ENCODE results near the gene NPS. TPM values are rescaled to one million over a fixed set of nuclear protein-coding genes. Genes with fewer than 3 reads are reported as not detected.

NPS gene
- total and polyA plus RNA-seq, 12 donors, result not detected

- peaks cover 0 to 23% (median 9%) of the 10 kb centered on the region in 11 donors for H3K9me3 ChIP-seq
These were observed 28.5 kb downstream of the NPS start for GRCh38 chr10:127577376-127578258.

DNA sequence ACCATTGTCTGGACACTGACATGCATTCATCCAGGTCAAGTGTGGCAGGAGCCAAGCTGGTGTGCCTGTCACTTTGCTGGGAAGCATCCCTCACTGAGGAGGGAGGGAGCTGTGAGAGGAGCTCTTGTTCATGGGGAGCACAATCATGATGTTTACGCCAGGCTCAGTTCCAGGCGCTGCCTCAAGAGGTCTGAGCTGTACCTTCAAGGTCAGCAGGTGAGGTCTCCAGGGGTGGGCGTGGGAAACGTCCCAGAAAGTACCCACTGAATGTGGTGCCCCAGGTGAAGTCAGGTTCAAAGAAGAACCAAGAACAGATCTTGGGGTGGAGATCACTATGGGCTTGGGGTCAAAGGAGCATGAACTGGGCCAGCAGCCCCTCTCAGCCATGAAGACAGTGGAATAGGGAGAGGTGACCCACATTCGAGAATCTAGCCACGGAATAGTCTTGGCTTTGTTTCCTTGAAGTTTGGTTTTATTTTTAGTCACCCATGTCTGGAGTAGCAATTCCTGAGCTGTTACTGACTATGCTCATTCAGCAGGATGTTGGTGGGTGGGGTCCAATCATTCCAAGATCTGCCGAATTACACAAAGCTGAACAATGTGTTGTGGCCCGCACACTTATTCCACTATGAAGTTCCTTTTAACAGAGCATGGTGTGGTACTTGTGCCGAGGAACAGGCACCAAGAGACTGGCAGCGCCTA, 29.3 kb downstream of the NPS start:
- intact Hi-C loops (cut with DNase I), result loop anchor here in 2 of 10 donors (5.0 to 10.0 kb wide), 2 partner anchors 276 to 1596 kb away; no protein-coding TSS in a partner anchor
- H3K9me3 ChIP-seq, result peaks cover 0 to 15% (median 5%) of the 10 kb centered on the region in 11 donors
- peak overlapping the region; percentile 17 to 87 (median 73) for H3K27ac ChIP-seq
- H3K27me3 ChIP-seq, result no peaks in the 10 kb centered on the region
- H3K36me3 ChIP-seq, result no peaks in the 10 kb centered on the region
- H3K4me3 ChIP-seq, result no peak overlapping the region
- 54 to 57% methylated on average over 10 of the region's 10 CpGs for WGBS, 2 donors
- ATAC-seq (peak; percentile 38 to 85 (median 75)), DNase-seq (peak in 1 of 2 donors; percentile 49)
- H3K4me1 ChIP-seq, result peaks cover 0 to 43% (median 28%) of the 10 kb centered on the region in 9 donors
- TF ChIP-seq, protein P1, sequence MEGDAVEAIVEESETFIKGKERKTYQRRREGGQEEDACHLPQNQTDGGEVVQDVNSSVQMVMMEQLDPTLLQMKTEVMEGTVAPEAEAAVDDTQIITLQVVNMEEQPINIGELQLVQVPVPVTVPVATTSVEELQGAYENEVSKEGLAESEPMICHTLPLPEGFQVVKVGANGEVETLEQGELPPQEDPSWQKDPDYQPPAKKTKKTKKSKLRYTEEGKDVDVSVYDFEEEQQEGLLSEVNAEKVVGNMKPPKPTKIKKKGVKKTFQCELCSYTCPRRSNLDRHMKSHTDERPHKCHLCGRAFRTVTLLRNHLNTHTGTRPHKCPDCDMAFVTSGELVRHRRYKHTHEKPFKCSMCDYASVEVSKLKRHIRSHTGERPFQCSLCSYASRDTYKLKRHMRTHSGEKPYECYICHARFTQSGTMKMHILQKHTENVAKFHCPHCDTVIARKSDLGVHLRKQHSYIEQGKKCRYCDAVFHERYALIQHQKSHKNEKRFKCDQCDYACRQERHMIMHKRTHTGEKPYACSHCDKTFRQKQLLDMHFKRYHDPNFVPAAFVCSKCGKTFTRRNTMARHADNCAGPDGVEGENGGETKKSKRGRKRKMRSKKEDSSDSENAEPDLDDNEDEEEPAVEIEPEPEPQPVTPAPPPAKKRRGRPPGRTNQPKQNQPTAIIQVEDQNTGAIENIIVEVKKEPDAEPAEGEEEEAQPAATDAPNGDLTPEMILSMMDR (IDR thresholded peaks at IDR 0.05), result no peak

More at GRCh38 chr10:127577376-127578258, 28.5 kb downstream of the NPS start:
- DNase-seq (no peak), ATAC-seq (no peak)
- Histone ChIP-seq H3K27me3 (no peaks in the 10 kb centered on the region), H3K27ac (peak overlapping the region in 7 of 10 donors; percentile 65 to 87 (median 80)), H3K4me3 (no peak overlapping the region), H3K4me1 (peaks cover 0 to 43% (median 28%) of the 10 kb centered on the region in 9 donors), H3K36me3 (no peaks in the 10 kb centered on the region)
- intact Hi-C loops (cut with DNase I), result loop anchor here in 2 of 10 donors (5.0 to 10.0 kb wide), 2 partner anchors 277 to 1595 kb away; no protein-coding TSS in a partner anchor
- TF ChIP-seq, protein P1 (IDR thresholded peaks at IDR 0.05), result peak in 6 of 9 donors; percentile 13 to 56 (median 30)
- 71 to 76% methylated on average over 8 of the region's 8 CpGs for WGBS, 2 donors

GRCh38 chr10:127578961-127579305, 29.8 kb downstream of the NPS start:
- peaks cover 0 to 9% (median 0%) of the 10 kb centered on the region in 11 donors for H3K9me3 ChIP-seq
- 82 to 84% methylated on average over 7 of the region's 7 CpGs for WGBS, 2 donors
- H3K36me3 ChIP-seq, result no peaks in the 10 kb centered on the region
- H3K4me1 ChIP-seq, result peaks cover 0 to 43% (median 28%) of the 10 kb centered on the region in 9 donors
- TF ChIP-seq, protein P1 (IDR thresholded peaks at IDR 0.05), result no peak
- intact Hi-C loops (cut with DNase I), result loop anchor here in 2 of 10 donors (5.0 to 10.0 kb wide), 2 partner anchors 276 to 1597 kb away; no protein-coding TSS in a partner anchor
- DNase-seq, result no peak
- H3K27ac ChIP-seq, result peak overlapping the region; percentile 17 to 87 (median 73)
- no peak for ATAC-seq
- no peaks in the 10 kb centered on the region for H3K27me3 ChIP-seq
- no peak overlapping the region for H3K4me3 ChIP-seq

- Histone ChIP-seq H3K27ac (peak overlapping the region in 2 of 10 donors; percentile 82 to 87), H3K27me3 (no peaks in the 10 kb centered on the region), H3K4me3 (no peak overlapping the region), H3K9me3 (peaks cover 0 to 2% (median 0%) of the 10 kb centered on the region in 11 donors), H3K36me3 (no peaks in the 10 kb centered on the region), H3K4me1 (peaks cover 0 to 43% (median 28%) of the 10 kb centered on the region in 9 donors)
- WGBS, 2 donors, result 63 to 83% methylated on average over 2 of the region's 2 CpGs
- DNase-seq (no peak), ATAC-seq (no peak)
- intact Hi-C loops (cut with DNase I), result loop anchor here in 3 of 10 donors (5.0 to 10.0 kb wide), 3 partner anchors 275 to 1597 kb away; no protein-coding TSS in a partner anchor
- TF ChIP-seq, protein P1 (IDR thresholded peaks at IDR 0.05), result no peak
These were observed 30.5 kb downstream of the NPS start for GRCh38 chr10:127579640-127580039.
